Measurements from ENCODE around the gene ENO3. TPM values are rescaled to one million over a fixed set of nuclear protein-coding genes. Genes with fewer than 3 reads are reported as not detected.

The ENO3 gene
- total RNA-seq, 1 experiment from 2014 or later, result 24.6 TPM

DNA sequence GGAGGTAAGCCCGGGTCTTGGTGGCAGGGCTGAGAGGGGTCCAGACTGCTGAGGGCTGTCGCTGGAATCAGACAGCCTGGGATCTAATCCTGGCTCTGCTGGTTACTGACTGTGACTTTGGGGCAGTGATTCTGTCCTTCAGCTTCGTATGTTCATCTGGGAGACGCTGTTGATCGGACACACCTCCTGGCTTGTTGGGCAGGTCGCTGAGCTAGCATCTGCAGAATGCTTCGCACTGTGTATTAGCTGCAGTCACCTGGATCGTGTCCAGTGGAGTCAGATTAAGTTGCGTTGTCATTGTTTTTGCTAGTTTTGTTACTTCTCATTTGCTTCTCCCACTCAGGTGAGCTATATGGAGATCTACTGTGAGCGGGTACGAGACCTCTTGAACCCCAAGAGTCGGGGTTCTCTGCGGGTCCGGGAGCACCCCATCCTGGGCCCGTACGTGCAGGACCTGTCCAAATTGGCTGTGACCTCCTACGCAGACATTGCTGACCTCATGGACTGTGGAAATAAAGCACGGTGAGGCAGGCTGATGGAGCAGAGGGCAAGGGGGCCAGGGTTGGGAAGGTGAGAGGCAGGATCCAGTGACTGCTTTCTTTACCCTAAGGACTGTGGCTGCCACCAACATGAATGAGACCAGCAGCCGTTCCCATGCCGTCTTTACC, 51.3 kb downstream of the ENO3 start:
- ATAC-seq, result no peak
- Histone ChIP-seq H2AFZ (ENCODE audit: low read depth, low read length, poor library complexity, severe bottlenecking) (no peak overlapping the region), H3K79me2 (ENCODE audit: insufficient read depth, low read length) (peaks cover 34% of the 10 kb centered on the region), H3K27ac (ENCODE audit: low read depth, low read length) (no peak overlapping the region), H3K9ac (ENCODE audit: low read length) (no peak overlapping the region), H3K36me3 (ENCODE audit: control insufficient read depth in 1 of 2, insufficient read depth in 2 of 2, low read length in 2 of 2) (peaks cover 36 to 46% of the 10 kb centered on the region in 2 experiments), H3K4me3 (replicated peaks in 1 of 2; ENCODE audit: low read depth in 1 of 2, low read length in 2 of 2) (no peak overlapping the region), H3K4me2 (ENCODE audit: low read length) (no peak overlapping the region), H3K4me1 (ENCODE audit: control insufficient read depth in 1 of 2, insufficient read depth in 2 of 2, low read length in 2 of 2) (peaks cover 9 to 25% of the 10 kb centered on the region in 2 experiments), H3K9me2 (ENCODE audit: insufficient read depth) (no peaks in the 10 kb centered on the region), H3K27me3 (ENCODE audit: insufficient read depth, low read length) (no peaks in the 10 kb centered on the region), H4K20me1 (ENCODE audit: insufficient read depth) (no peaks in the 10 kb centered on the region), H3K9me3 (ENCODE audit: control insufficient read depth in 1 of 2, insufficient read depth in 1 of 2, low read depth in 1 of 2, low read length in 2 of 2) (no peaks in the 10 kb centered on the region)
- no TSS peak for BruUV-seq (replicated peaks)
- no peak for TF ChIP-seq EZH2 (IDR thresholded peaks at IDR 0.05)
- no peak for TF ChIP-seq SIN3A (IDR thresholded peaks at IDR 0.05; ENCODE audit: low read depth)
- TF ChIP-seq RAD21 (IDR thresholded peaks at IDR 0.05; ENCODE audit: low read depth), result no peak
- no peak for TF ChIP-seq ZFX (IDR thresholded peaks at IDR 0.05)
- TF ChIP-seq ELF1 (IDR thresholded peaks at IDR 0.05; ENCODE audit: borderline replicate concordance, low read depth), result no peak
- TF ChIP-seq SP1 (IDR thresholded peaks at IDR 0.05; ENCODE audit: low read depth), result no peak
- no peak for TF ChIP-seq POLR2A (IDR thresholded peaks at IDR 0.05; ENCODE audit: borderline replicate concordance, extremely low read depth, insufficient read depth, insufficient read length)
- TF ChIP-seq, protein P1, sequence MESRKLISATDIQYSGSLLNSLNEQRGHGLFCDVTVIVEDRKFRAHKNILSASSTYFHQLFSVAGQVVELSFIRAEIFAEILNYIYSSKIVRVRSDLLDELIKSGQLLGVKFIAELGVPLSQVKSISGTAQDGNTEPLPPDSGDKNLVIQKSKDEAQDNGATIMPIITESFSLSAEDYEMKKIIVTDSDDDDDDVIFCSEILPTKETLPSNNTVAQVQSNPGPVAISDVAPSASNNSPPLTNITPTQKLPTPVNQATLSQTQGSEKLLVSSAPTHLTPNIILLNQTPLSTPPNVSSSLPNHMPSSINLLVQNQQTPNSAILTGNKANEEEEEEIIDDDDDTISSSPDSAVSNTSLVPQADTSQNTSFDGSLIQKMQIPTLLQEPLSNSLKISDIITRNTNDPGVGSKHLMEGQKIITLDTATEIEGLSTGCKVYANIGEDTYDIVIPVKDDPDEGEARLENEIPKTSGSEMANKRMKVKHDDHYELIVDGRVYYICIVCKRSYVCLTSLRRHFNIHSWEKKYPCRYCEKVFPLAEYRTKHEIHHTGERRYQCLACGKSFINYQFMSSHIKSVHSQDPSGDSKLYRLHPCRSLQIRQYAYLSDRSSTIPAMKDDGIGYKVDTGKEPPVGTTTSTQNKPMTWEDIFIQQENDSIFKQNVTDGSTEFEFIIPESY (IDR thresholded peaks at IDR 0.05; ENCODE audit: extremely low read depth, insufficient replicate concordance, low read length), result no peak
- TF ChIP-seq SRF (IDR thresholded peaks at IDR 0.05; ENCODE audit: low read depth), result no peak
- TF ChIP-seq EGR1 (IDR thresholded peaks at IDR 0.05; ENCODE audit: low read depth), result no peak
- intact Hi-C loops (cut with micrococcal nuclease), result no loop called here
- RAD21 ChIA-PET (ENCODE audit: low non-redundant PET in 1 of 2, low total read pairs in 2 of 2, uncharacterized antibody in 2 of 2, unreplicated experiment in 2 of 2), result no interaction called here
- CTCF ChIA-PET, result no interaction called here
- DNase-seq (ENCODE audit: low read depth, low spot score), result no peak
- POLR2A ChIA-PET, result no interaction called here
